Caco-2 (cell line): ENCODE data around the gene PGLYRP3. TPM values are rescaled to one million over a fixed set of nuclear protein-coding genes. Genes with fewer than 3 reads are reported as not detected.

ENCODE experiments used
- BruUV-seq: library from RNA; stranded (reverse); fragments of 400-500 nt; replicated peaks from 2 replicates; lab custom pipeline; 2021; lab: Mats Ljungman, UMichigan
- CTCF ChIA-PET: fragments of 300-600 bp; sonication (Branson Sonifier 250); formaldehyde crosslinking; loops from one replicate; lab custom pipeline; 2022; ENCODE audit warnings: antibody characterized with exemption; lab: Charles Lee
- POLR2A ChIA-PET: fragments of 300-600 bp; sonication (Branson Sonifier 250); formaldehyde crosslinking; loops from one replicate; lab custom pipeline; 2022; ENCODE audit warnings: antibody characterized with exemption; lab: Charles Lee
- DNase-seq, 2 experiments: peaks; one replicate each; pipeline versions ENCODE4 v3.0.0 to v3.0.0-alpha.2; 2020 to 2022
- H3K27me3 ChIP-seq: replicated peaks from 2 replicates; pipeline ENCODE4 v1.6.0; 2011; ENCODE audit warnings: low read length; ENCODE audit not compliant: control insufficient read depth, insufficient read depth
- H3K36me3 ChIP-seq: 2 replicates; pipeline ENCODE4 v1.5.1; 2011; ENCODE audit warnings: low read length; ENCODE audit not compliant: control insufficient read depth, insufficient read depth
- H3K4me1 ChIP-seq: fragments of 250-450 bp; sonication (Bioruptor Pico); 2 replicates; pipeline ENCODE4 v1.5.1; 2020; ENCODE audit warnings: mild to moderate bottlenecking
- H3K4me3 ChIP-seq: 2 replicates; pipeline ENCODE4 v1.5.1; 2011; ENCODE audit warnings: low read depth, mild to moderate bottlenecking, control low read depth, low read length
- H3K9me3 ChIP-seq: fragments of 250-450 bp; sonication (Bioruptor Pico); 2 replicates; pipeline ENCODE4 v1.5.1; 2020; ENCODE audit warnings: mild to moderate bottlenecking, moderate library complexity
- H3K27ac Mint-ChIP-seq: one replicate; pipeline ENCODE4 v1.8.0; 2022; ENCODE audit warnings: mixed read lengths; ENCODE audit not compliant: unreplicated experiment
- H3K27me3 Mint-ChIP-seq: one replicate; pipeline ENCODE4 v1.8.0; 2022; ENCODE audit warnings: mixed read lengths; ENCODE audit not compliant: insufficient read depth, unreplicated experiment
- H3K36me3 Mint-ChIP-seq: one replicate; pipeline ENCODE4 v1.8.0; 2022; ENCODE audit warnings: mild to moderate bottlenecking, mixed read lengths; ENCODE audit not compliant: insufficient read depth, unreplicated experiment
- H3K4me1 Mint-ChIP-seq: one replicate; pipeline ENCODE4 v1.8.0; 2022; ENCODE audit warnings: low read depth, mixed read lengths; ENCODE audit not compliant: unreplicated experiment
- H3K4me3 Mint-ChIP-seq: one replicate; pipeline ENCODE4 v1.8.0; 2022; ENCODE audit warnings: mild to moderate bottlenecking, moderate library complexity, mixed read lengths; ENCODE audit not compliant: unreplicated experiment
- H3K9me3 Mint-ChIP-seq: one replicate; pipeline ENCODE4 v1.8.0; 2022; ENCODE audit warnings: mixed read lengths; ENCODE audit not compliant: unreplicated experiment
- intact Hi-C: fragments of 100-400 bp; cut with micrococcal nuclease; formaldehyde crosslinking; loops from one replicate; pipeline ENCODE4 v1.10.0; 2022; ENCODE audit not compliant: unreplicated experiment
- total RNA-seq: library from RNA; stranded (reverse); gene quantifications from 2 replicates; pipeline ENCODE4 v1.2.3, GENCODE V29; 2022
- TF ChIP-seq, protein P1 (sequence below), 2 experiments: fragments of 200-600 bp in 1 of 2; IDR thresholded peaks; 1 replicate in 1 of 2; 2 replicates in 1 of 2; pipeline versions ENCODE4 v1.5.1 to v1.8.0; 2011 to 2022; ENCODE audit warnings: antibody characterized with exemption in 1 of 2, control low read depth in 1 of 2, inconsistent platforms in 1 of 2, low read depth in 1 of 2, low read length in 1 of 2, mild to moderate bottlenecking in 1 of 2, moderate library complexity in 1 of 2; ENCODE audit not compliant: insufficient read depth in 1 of 2, severe bottlenecking in 1 of 2, unreplicated experiment in 1 of 2

PGLYRP3 gene
- total RNA-seq, 1 experiment from 2014 or later: not detected

DNA sequence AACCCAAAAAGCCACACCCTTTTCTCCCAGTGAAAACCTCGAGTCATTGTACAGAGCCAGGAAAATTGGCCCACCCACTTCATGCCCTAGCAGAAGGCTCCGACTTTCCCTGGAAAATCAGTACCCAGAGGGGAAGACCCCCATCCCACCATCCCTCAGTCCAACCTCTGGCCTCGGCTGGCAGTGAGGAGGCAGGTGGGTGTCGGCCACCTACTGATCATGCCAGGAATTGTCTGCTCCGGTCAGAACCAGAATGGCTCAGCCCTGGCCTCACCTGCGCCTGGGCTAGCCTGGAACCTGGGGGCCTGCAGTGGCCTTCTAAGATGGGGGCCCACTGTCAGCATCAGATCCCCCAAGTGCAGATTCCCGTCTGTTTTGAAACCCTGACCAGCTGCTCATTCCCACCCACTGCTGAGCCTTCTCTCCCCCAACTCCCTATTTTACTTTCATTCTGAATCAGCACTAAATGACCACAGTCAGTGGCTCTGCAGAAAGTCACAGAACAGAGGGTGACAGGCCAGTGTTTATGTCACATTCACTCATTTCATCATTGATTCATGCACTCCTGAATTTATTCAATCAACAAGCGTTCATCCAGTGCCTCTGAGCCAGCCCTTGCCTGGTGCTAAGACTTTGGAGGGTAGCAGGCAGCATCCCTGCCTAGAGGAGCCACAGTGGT lies 41.9 kb upstream of the PGLYRP3 start:
- H3K36me3 ChIP-seq: no peaks in the 10 kb centered on the region
- no peak for DNase-seq
- H3K27me3 ChIP-seq: no peaks in the 10 kb centered on the region
- Mint-ChIP-seq H3K27ac (no peak overlapping the region), H3K4me1 (no peaks in the 10 kb centered on the region), H3K36me3 (no peaks in the 10 kb centered on the region), H3K9me3 (no peaks in the 10 kb centered on the region), H3K4me3 (no peak overlapping the region), H3K27me3 (peaks cover 12% of the 10 kb centered on the region)
- ChIA-PET POLR2A (no interaction called here), CTCF (interaction anchor here (0.5 to 2.8 kb wide), 5 partner anchors 21 to 1853 kb away, joined by 3 to 42 read pairs (median 4); partner anchors contain the start of gene S100A12)
- no peaks in the 10 kb centered on the region for H3K4me1 ChIP-seq
- intact Hi-C loops: loop anchor here (5.0 to 10.0 kb wide), 2 partner anchors 210 to 393 kb away; partner anchors contain the start of gene S100A2
- no TSS peak for BruUV-seq
- no peaks in the 10 kb centered on the region for H3K9me3 ChIP-seq
- H3K4me3 ChIP-seq: no peak overlapping the region
- TF ChIP-seq, protein P1, sequence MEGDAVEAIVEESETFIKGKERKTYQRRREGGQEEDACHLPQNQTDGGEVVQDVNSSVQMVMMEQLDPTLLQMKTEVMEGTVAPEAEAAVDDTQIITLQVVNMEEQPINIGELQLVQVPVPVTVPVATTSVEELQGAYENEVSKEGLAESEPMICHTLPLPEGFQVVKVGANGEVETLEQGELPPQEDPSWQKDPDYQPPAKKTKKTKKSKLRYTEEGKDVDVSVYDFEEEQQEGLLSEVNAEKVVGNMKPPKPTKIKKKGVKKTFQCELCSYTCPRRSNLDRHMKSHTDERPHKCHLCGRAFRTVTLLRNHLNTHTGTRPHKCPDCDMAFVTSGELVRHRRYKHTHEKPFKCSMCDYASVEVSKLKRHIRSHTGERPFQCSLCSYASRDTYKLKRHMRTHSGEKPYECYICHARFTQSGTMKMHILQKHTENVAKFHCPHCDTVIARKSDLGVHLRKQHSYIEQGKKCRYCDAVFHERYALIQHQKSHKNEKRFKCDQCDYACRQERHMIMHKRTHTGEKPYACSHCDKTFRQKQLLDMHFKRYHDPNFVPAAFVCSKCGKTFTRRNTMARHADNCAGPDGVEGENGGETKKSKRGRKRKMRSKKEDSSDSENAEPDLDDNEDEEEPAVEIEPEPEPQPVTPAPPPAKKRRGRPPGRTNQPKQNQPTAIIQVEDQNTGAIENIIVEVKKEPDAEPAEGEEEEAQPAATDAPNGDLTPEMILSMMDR (IDR thresholded peaks at IDR 0.05; ENCODE audit: insufficient read depth in 1 of 2, low read depth in 1 of 2, low read length in 1 of 2, severe bottlenecking in 1 of 2, unreplicated experiment in 1 of 2): peak in 1 of 2 experiments; percentile 0

DNA sequence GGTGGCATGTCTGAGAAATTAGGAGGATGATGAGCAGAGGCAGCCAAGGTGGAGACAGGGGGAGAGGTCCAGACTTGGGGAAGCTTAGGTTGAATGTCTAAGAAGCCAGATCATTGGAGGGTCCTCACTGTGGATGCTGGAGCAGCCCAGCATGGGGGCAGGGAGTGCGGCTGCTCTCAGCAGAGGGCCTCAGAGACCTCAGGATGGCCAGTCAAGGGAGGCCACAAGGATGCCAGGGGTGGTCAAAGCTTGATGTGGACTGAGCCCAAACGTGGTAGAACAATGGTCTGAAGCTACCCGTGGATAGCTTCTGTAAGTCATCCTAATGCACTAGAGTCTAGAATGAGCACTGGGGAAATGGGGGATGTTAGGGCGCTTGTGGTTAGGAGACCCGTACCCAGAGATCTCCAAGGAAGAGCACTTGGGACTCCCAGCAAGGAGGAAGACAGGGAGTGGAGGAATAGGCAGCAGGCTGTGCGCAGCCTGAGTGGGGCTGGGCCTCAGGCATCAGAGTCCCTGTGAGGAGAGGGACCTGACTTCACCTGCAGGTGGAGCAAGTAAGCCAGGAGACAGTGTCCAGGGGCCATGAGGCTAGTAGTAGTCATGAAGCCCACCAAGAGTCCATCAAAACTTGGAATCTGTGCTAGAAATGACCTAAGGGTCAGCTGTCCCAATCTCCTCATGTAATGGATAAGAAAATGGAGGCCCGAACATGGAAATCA lies 40.6 kb upstream of the PGLYRP3 start:
- Histone ChIP-seq H3K4me1 (no peaks in the 10 kb centered on the region), H3K36me3 (no peaks in the 10 kb centered on the region), H3K27me3 (no peaks in the 10 kb centered on the region), H3K9me3 (no peaks in the 10 kb centered on the region), H3K4me3 (no peak overlapping the region)
- Mint-ChIP-seq H3K4me1 (no peaks in the 10 kb centered on the region), H3K4me3 (no peak overlapping the region), H3K9me3 (no peaks in the 10 kb centered on the region), H3K27me3 (peaks cover 20% of the 10 kb centered on the region), H3K36me3 (no peaks in the 10 kb centered on the region), H3K27ac (no peak overlapping the region)
- CTCF ChIA-PET: interaction anchor here (0.6 to 2.8 kb wide), 10 partner anchors 9 to 374 kb away, joined by 3 to 42 read pairs (median 4); partner anchors contain the start of genes INTS3 and S100A16
- TF ChIP-seq, protein P1 (IDR thresholded peaks at IDR 0.05; ENCODE audit: insufficient read depth in 1 of 2, low read depth in 1 of 2, low read length in 1 of 2, severe bottlenecking in 1 of 2, unreplicated experiment in 1 of 2): peak; percentile 51 to 54
- POLR2A ChIA-PET: interaction anchor here (0.5 to 0.7 kb wide), 2 partner anchors 180 to 633 kb away, joined by 3 to 7 read pairs; partner anchors contain the start of gene RAB13
- peak in 1 of 2 experiments; percentile 49 for DNase-seq
- no TSS peak for BruUV-seq
- intact Hi-C loops: loop anchor here (5.0 to 10.0 kb wide), 2 partner anchors 211 to 394 kb away; partner anchors contain the start of gene S100A2

DNA sequence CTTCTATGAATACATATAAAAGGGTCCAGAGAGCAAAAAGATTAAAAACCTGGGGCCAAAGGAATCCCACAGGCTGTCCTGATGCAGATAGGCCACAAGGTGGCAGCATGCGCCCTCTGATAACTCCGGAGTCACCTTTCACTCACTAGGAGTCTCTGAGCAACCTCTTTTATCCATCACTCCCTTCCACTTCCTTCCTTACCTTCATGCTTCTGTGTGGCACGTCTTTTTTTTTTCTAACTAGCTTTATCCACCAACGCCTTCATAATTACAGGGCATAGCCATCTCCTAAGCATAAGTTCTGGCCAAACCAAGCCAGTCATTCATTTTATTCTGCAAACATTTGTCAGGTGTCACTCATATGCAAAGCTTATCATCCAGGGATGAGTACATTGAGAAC lies 39.8 kb upstream of the PGLYRP3 start:
- BruUV-seq: no TSS peak
- no peaks in the 10 kb centered on the region for H3K36me3 ChIP-seq
- Mint-ChIP-seq H3K36me3 (no peaks in the 10 kb centered on the region), H3K4me3 (no peak overlapping the region), H3K27ac (no peak overlapping the region), H3K4me1 (no peaks in the 10 kb centered on the region), H3K9me3 (no peaks in the 10 kb centered on the region), H3K27me3 (peaks cover 15% of the 10 kb centered on the region)
- no peaks in the 10 kb centered on the region for H3K27me3 ChIP-seq
- intact Hi-C loops: loop anchor here (1.0 to 10.0 kb wide), 4 partner anchors 52 to 395 kb away; partner anchors contain the start of gene S100A2
- DNase-seq: peak; percentile 60 to 72
- H3K4me1 ChIP-seq: no peaks in the 10 kb centered on the region
- POLR2A ChIA-PET: interaction anchor here (0.7 kb wide), 1 partner anchor 181 kb away, joined by 3 read pairs; no protein-coding TSS in a partner anchor
- no peaks in the 10 kb centered on the region for H3K9me3 ChIP-seq
- TF ChIP-seq, protein P1 (IDR thresholded peaks at IDR 0.05; ENCODE audit: insufficient read depth in 1 of 2, low read depth in 1 of 2, low read length in 1 of 2, severe bottlenecking in 1 of 2, unreplicated experiment in 1 of 2): peak; percentile 89 to 93
- no peak overlapping the region for H3K4me3 ChIP-seq
- CTCF ChIA-PET: interaction anchor here (0.6 to 2.8 kb wide), 6 partner anchors 9 to 375 kb away, joined by 3 to 42 read pairs (median 5); partner anchors contain the start of gene INTS3
